ENCODE measurements around the gene DCUN1D3. TPM values are rescaled to one million over a fixed set of nuclear protein-coding genes. Genes with fewer than 3 reads are reported as not detected.

DCUN1D3 gene
- total and polyA plus RNA-seq, 2 experiments from 2014 or later: 8.5 to 13.7 TPM

- Histone ChIP-seq H3K79me2 (replicated peaks; ENCODE audit: insufficient read depth) (no peaks in the 10 kb centered on the region; the same call in 1 of the 2 replicates), H3F3A (replicated peaks; ENCODE audit: low read depth) (no peaks in the 10 kb centered on the region), H3K36me3 (ENCODE audit: insufficient read depth) (no peaks in the 10 kb centered on the region), H3K4me1 (ENCODE audit: insufficient read depth) (peaks cover 3% of the 10 kb centered on the region; the same call in 1 of the 2 replicates), H3K4me2 (no peak overlapping the region), H4K20me1 (replicated peaks; ENCODE audit: insufficient read depth) (no peaks in the 10 kb centered on the region), H3K27me3 (ENCODE audit: insufficient read depth) (no peaks in the 10 kb centered on the region), H3K27ac (ENCODE audit: low read depth) (no peak overlapping the region), H3K9me2 (ENCODE audit: insufficient read depth) (no peaks in the 10 kb centered on the region), H3K4me3 (no peak overlapping the region), H2AFZ (no peak overlapping the region)
- peaks cover 1% of the 10 kb centered on the region for H3K27me3 Mint-ChIP-seq (ENCODE audit: insufficient read depth, low read depth, poor library complexity)
- no peak overlapping the region for H3K27ac Mint-ChIP-seq
- TF ChIP-seq ETS1 (IDR thresholded peaks at IDR 0.05) (no peak), ZNF331 (CRISPR knock-in tag; IDR thresholded peaks at IDR 0.05; ENCODE audit: low read depth) (no peak), POLR2AphosphoS5 (IDR thresholded peaks at IDR 0.05; ENCODE audit: low read depth) (no peak), JUNB (IDR thresholded peaks at IDR 0.05; ENCODE audit: unreplicated experiment) (no peak), ZNF462 (CRISPR knock-in tag; IDR thresholded peaks at IDR 0.05) (no peak), ZNF114 (CRISPR knock-in tag; IDR thresholded peaks at IDR 0.05) (no peak)
- H3K4me1 Mint-ChIP-seq: peaks cover 16% of the 10 kb centered on the region
- no peaks in the 10 kb centered on the region for H3K9me3 Mint-ChIP-seq
- H3K4me3 Mint-ChIP-seq: no peak overlapping the region
- ATAC-seq (no peak), DNase-seq (ENCODE audit: low spot score) (no peak)
- peaks cover 11% of the 10 kb centered on the region for H3K36me3 Mint-ChIP-seq (ENCODE audit: low read depth)
These were observed 16.8 kb upstream of the DCUN1D3 start for GRCh38 chr16:20916942-20917341.
